Stimulated activated CD4-positive, alpha-beta T cell treated with anti-CD3 and anti-CD28 coated beads, TNF-alpha, amount 100 ng/mL, for 24 hours (primary cell): ENCODE measurements around the gene SLC39A7.
A peak's percentile ranks its signal among the peaks of the same experiment; 100 is the strongest.

ENCODE experiments used
- DNase-seq, 3 experiments: peaks; one replicate each; pipeline ENCODE4 v3.0.0-alpha.2; 2020; ENCODE audit warnings: low read depth in 3 of 3

SLC39A7 gene, protein sequence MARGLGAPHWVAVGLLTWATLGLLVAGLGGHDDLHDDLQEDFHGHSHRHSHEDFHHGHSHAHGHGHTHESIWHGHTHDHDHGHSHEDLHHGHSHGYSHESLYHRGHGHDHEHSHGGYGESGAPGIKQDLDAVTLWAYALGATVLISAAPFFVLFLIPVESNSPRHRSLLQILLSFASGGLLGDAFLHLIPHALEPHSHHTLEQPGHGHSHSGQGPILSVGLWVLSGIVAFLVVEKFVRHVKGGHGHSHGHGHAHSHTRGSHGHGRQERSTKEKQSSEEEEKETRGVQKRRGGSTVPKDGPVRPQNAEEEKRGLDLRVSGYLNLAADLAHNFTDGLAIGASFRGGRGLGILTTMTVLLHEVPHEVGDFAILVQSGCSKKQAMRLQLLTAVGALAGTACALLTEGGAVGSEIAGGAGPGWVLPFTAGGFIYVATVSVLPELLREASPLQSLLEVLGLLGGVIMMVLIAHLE

DNA sequence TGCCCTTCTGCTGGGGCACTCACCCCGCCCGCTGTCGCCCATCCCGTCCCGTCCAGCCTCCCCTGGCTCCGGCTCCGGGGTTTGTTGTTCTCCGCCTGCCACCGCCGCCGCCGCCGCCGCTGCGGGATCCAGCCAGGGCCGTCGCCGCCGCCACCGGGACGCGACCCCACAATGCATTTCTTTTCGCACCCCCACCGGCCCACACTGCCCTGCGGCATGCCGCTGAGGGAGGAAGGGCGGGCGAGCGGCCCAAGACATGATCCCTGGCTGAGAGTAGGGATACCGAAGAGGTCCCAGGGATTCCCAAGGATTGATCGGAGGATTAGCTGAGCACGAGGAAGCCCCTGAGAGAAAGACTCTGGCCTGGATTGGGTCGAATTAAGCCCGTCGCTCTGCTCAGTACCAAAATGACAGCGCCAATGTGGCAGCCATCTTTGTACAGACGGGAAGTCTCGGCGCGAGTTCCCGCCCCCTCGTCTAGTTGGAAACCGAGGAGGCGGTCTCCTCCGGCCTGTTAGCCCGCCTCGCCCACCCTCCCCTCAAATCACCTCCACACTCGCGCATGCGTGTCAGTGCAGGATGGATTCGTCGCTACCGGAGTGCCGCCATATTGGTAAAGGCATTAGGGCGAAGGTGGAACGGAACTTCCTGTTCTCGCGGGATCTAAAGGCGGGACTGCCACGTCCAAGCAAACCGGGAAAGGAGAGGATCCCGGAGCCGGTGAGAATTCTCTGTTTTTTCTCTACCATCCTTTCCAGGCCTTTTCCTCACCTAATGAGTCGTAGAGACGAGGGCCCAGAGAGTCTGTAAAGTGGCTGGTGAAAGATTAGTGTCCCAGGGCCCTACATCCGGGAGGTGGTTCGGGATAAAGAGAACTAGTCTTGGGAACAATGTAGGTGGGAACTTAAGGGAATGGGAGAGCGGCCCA, at the start of gene SLC39A7, which contains the start of gene RXRB:
SLC39A7 (plus strand) TSS at position 649 of the 928 bp plus-strand sequence. CDS start 379 bp downstream, outside the sequence.
RXRB (minus strand) TSS at position 447 of the 928 bp plus-strand sequence; CDS start at position 258, 189 bp downstream.
- peak; percentile 98 to 99 (median 99) for DNase-seq

DNA sequence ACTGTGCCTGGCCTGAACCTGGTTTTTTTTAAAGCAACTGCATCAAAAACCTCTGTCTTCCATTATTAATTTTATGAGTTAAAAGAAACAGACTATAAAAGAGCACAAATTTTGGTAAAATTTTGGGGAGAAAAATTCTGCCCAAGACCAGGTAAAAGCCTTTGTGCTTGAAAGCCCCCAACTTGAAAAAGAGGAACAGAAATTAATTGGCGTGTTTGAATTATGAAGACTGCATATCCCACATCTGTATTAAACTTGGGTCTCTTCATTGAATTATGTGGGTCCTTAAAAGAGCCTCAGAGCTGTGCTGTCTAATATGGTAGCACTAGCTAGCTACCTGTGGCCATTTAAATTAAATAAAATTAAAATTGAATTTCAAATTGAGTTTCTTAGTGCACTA, 49.6 kb upstream of the SLC39A7 start:
- DNase-seq = no peak

GRCh38 chr6:33154349-33154748, 46.3 kb upstream of the SLC39A7 start:
- DNase-seq = no peak

DNA sequence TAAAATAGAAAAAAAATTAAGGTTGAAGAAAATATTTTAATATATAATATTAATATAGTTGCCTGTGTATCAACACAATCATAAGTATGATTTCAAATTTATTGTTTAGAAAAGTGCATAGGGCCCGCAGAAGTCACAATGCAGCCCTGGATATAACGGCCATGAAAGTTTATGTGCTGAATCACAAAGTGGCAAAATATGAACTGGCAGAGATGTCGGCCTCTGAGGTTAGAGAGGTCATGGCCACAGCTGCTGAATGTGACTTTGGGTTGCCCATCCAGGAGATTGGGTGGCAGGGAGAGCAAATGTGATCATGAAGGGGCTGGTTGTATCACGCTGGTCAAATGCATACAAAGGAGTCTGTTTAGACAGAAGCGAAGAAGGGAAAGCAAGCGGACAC, 44.1 kb upstream of the SLC39A7 start:
- DNase-seq = no peak

GRCh38 chr6:33156964-33157363, 43.7 kb upstream of the SLC39A7 start:
- no peak for DNase-seq

DNA sequence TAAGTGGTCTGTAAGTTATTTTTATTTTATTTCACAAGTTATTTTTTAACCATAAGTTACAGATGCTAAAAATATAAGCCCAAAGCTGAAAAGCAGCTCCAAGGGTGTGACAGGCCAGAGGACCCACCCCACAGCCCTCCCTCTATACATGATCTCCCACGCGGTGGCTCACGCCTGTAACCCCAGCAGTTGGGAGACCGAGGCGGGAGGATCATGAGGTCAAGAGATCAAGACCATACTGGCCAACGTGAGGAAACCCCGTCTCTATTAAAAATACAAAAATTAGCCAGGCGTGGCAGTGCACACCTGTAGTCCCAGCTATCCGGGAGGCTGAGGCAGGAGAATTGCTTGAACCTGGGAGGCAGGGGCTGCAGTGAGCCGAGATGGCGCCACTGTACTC, 40.6 kb upstream of the SLC39A7 start:
- no peak for DNase-seq

- DNase-seq = no peak
Observed at GRCh38 chr6:33160728-33161344, 39.8 kb upstream of the SLC39A7 start.

GRCh38 chr6:33161354-33162331, 39.0 kb upstream of the SLC39A7 start:
- peak; percentile 62 to 82 (median 62) for DNase-seq

DNA sequence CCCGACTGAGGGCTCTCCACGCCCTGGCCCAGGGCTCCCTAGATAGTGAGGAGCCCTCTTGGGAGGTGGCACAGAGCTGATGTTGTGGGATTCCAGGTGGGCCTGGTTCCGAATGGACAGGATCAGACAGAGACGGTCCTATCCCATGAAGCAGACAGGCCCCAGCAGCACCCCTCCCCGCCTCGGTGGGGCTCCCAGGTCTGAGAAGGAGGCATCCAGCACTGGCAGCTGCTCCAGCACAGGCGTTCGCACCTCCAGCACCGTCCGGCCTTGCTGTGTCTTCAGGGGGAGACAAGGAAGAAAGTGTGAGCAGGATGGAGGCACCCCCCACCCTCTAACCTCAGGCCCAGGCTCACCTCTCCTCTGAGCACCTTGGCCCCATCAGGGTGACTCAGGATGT, 37.1 kb upstream of the SLC39A7 start:
- no peak for DNase-seq

DNA sequence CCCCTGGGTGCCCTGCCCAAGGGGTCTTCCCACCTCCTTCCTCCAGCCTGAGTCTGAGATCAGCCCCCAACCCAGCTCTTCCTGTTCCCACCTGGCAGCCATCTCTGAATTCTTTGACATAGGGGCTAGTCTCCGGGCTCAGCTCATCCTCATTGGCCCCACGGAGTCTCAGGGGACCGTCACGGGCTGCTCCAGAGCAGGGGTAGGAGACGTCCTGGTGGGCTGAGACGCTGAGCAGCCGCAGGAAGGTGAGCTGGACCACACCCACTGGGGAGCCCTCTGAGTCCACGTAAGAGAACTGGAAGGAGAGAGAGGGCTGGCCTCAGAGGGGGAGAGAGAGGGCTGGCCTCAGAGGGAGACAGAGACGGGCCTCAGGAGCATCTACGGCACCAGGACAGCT, 36.5 kb upstream of the SLC39A7 start:
- DNase-seq = no peak

DNA sequence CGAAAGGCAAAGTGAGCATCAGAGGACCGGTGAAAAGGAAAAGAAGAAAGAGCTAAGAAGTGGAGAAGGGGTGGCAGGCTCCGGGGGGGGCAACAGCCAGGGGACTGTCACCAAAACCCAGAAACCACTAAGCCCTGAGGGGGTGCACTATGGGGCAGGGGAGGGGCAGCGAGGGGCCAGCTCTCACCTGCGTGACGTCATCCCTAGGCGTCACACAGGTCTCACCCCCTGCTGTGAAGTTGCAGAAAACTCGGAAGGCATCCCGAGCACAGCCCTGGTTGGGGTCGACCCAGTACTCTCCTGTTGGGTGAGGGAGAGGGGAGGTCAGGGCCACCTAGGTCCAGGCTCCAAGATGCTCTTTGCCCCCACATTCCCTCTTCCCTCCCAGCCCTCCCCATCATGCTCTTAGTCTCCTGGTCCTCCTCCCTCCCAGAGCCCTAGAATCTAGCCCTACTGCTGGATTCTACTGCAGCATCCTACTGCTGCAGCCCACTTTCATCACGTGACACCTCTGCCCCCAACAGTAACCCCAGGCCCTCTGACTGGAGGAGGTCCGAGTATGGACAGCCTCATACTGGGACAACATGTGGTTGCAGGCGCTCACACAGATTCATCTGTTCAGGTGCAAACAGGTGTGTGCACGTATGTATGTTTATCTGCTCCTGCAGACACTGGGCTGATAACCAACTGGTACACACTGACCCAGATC, 35.8 kb upstream of the SLC39A7 start:
- no peak for DNase-seq

GRCh38 chr6:33165581-33166258, 34.9 kb upstream of the SLC39A7 start:
- no peak for DNase-seq

GRCh38 chr6:33166363-33166762, 34.3 kb upstream of the SLC39A7 start:
- no peak for DNase-seq

GRCh38 chr6:33166811-33167210, 33.9 kb upstream of the SLC39A7 start:
- DNase-seq = no peak

DNA sequence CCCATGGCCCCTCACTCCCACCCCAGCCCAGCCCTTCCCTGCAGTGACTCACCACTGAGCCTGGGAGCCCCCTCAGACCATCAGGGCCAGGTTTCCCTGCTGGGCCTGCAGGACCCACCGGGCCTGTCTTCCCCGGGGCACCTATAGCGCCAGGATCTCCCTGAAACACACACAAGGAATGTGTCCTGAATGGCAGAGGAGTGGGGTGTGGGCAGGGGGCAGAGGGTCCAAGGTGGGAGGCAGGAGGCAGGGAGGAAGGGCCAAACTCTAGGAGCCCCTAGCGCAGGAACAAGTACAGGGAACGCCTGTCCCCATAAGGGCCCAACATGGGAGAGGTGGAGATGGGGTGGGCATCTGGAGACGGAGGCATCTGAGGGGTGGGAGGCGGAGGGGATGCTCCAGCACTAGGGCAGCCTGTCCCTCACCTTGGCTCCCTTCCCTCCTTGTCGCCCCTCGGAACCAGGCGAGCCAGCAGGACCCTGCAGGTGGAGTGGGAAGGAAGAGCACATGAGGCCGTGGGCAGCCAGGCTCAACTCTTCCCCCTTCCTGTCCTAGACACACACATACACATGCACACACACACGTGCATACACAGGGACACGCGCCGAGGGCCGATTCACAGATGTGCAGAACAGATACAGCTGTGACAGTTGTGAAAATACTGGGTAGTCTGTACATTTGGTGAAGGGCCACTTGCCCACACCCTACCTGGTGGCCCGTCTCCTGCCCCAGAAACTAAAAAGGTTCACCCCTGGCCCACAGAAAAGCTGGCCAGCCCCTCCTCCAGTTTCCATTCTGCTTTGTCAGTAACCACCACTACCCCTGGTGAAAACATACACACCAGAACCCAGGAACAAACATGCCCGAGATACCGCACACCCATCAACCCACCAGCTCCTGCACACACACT, 33.0 kb upstream of the SLC39A7 start:
- DNase-seq = no peak

DNA sequence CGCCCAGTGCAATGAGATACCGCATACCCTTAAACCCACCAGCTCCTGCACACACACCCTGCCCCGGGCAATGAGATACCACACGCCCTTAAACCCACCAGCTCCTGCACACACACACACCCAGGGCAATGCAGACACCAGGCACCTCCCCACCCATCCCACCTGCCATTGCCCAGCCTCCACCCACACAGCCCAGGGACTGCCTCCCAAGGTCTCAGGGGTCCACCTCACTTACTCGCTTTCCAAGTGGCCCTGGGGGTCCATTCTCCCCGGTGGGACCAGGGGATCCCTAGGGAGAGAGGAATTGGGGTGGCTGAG, 32.4 kb upstream of the SLC39A7 start:
- no peak for DNase-seq

DNA sequence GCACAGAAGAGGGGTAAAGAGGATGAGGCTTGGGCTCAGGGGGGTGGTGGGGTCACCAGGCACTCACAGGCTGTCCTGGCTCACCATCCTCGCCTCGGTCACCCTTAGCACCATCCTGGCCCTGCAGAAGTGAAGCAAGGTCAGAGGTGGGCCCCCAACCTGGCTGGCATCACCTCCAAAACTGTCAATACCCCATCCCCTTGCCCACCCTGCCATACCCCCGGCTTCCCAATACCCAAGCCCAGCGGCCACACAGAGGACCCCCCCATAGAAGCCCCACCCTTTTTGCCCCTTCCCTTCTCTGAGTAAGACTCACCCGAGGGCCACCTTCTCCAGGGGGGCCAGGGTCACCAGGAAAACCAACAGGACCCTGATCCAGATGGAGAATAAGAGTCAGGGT, 32.0 kb upstream of the SLC39A7 start:
- DNase-seq = no peak

DNA sequence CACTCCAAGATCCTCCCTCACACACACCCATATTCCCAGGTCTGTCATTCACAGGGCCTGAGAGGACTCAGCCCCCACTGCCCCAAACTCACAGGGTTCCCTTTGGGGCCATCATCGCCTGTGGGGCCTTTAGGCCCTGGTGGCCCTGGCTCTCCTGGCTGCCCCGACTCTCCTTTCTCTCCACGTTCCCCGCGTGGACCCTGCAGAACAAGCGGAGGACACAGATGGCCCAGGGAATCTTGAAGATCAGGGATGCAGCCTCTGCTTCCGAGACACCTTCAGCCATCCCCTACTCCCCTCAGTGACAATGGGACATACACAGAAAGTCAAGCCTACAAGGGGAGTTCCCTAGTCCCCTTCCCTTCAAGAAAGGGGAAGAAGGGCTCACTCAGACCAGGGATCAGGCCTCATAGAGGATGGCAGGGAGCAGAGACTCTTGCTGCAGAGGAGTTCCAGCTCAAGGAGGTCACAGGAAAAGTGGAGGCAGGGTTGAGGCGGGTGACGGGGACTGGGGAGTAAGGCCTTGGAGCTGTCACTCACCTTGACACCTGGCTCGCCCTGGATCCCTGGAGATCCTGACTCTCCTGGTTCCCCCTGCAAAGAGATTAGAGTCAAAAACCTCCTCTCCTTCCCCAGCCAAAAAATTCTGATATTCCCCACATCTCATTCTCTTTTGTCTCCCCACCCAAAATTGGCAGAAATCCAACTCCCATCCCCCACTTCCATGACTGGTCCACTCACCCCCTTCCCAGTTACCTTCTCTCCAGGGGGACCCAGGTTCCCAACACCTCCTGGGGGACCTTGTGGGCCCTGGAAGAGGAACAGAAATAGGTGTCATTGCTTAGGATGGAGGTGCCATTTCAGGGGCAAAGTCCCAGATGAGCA, 31.1 kb upstream of the SLC39A7 start:
- DNase-seq = no peak
